Measurements from ENCODE around the gene IRX5.

GRCh38 chr16:54938212-54939028 is 7.8 kb downstream of the IRX5 start:
- no peak for TF ChIP-seq CTCF (IDR thresholded peaks at IDR 0.05 in 8 of 11, conservative IDR thresholded peaks at IDR 0.05 in 3 of 11)
- TF ChIP-seq POLR2AphosphoS5 (IDR thresholded peaks at IDR 0.05) = peak; percentile 47 to 60 (median 57)

Measured in spleen (tissue), 7 donors.